ENCODE measurements around the gene F3.
A peak's percentile ranks its signal among the peaks of the same experiment; 100 is the strongest.

Gene F3

GRCh38 chr1:94559921-94560320 is 18.4 kb upstream of the F3 start:
- DNase-seq (ENCODE audit: low read depth): no peak
- H3K4me3 ChIP-seq (ENCODE audit: low read length): no peak overlapping the region
- TF ChIP-seq CTCF (conservative IDR thresholded peaks at IDR 0.05; ENCODE audit: low read depth, low read length): no peak

- DNase-seq (ENCODE audit: low read depth): no peak
- TF ChIP-seq CTCF (conservative IDR thresholded peaks at IDR 0.05; ENCODE audit: low read depth, low read length): no peak
- no peak overlapping the region for H3K4me3 ChIP-seq (ENCODE audit: low read length)
Observed at GRCh38 chr1:94555091-94555490, 13.5 kb upstream of the F3 start.

- TF ChIP-seq CTCF (conservative IDR thresholded peaks at IDR 0.05; ENCODE audit: low read depth, low read length): no peak
- no peak for DNase-seq (ENCODE audit: low read depth)
- no peak overlapping the region for H3K4me3 ChIP-seq (ENCODE audit: low read length)
Observed at GRCh38 chr1:94554580-94554979, 13.0 kb upstream of the F3 start.

- H3K4me3 ChIP-seq (ENCODE audit: low read length): no peak overlapping the region
- TF ChIP-seq CTCF (conservative IDR thresholded peaks at IDR 0.05; ENCODE audit: low read depth, low read length): no peak
- no peak for DNase-seq (ENCODE audit: low read depth)
Observed at GRCh38 chr1:94553931-94554330, 12.4 kb upstream of the F3 start.

- DNase-seq (ENCODE audit: low read depth): no peak
- no peak overlapping the region for H3K4me3 ChIP-seq (ENCODE audit: low read length)
- no peak for TF ChIP-seq CTCF (conservative IDR thresholded peaks at IDR 0.05; ENCODE audit: low read depth, low read length)
Observed at GRCh38 chr1:94553323-94553730, 11.8 kb upstream of the F3 start.

GRCh38 chr1:94552071-94552586 is 10.6 kb upstream of the F3 start:
- no peak overlapping the region for H3K4me3 ChIP-seq (ENCODE audit: low read length)
- DNase-seq (ENCODE audit: low read depth): no peak
- no peak for TF ChIP-seq CTCF (conservative IDR thresholded peaks at IDR 0.05; ENCODE audit: low read depth, low read length)

GRCh38 chr1:94551449-94551848 is 9.9 kb upstream of the F3 start:
- TF ChIP-seq CTCF (conservative IDR thresholded peaks at IDR 0.05; ENCODE audit: low read depth, low read length): no peak
- no peak overlapping the region for H3K4me3 ChIP-seq (ENCODE audit: low read length)
- peak; percentile 95 for DNase-seq (ENCODE audit: low read depth)
